ENCODE results near the gene GRID2.

DNA sequence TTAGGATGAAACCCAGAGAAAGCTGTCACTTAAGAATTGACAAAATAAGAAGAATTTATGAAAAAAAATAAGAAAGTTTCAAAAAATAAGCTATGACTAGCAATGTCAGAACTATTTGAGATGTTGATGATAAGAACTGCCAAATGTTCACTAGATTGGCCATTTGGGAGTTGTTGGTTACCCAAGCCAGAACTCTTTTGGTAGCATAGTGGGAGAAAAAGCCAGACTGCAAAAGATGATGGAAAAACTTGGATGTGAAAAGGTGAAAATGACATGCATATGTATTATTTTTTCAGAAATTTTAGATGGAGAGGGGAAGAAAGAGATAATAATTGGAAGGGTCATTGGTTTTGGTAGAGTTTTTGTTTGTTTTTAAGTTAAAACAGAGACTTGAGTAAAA is 1127.6 kb downstream of the GRID2 start:
- TF ChIP-seq POLR2AphosphoS5 (IDR thresholded peaks at IDR 0.05; ENCODE audit: low read depth, low read length): no peak
- no peak for TF ChIP-seq TAF1 (IDR thresholded peaks at IDR 0.05; ENCODE audit: borderline replicate concordance, low read depth, low read length)
- TF ChIP-seq, protein P1, sequence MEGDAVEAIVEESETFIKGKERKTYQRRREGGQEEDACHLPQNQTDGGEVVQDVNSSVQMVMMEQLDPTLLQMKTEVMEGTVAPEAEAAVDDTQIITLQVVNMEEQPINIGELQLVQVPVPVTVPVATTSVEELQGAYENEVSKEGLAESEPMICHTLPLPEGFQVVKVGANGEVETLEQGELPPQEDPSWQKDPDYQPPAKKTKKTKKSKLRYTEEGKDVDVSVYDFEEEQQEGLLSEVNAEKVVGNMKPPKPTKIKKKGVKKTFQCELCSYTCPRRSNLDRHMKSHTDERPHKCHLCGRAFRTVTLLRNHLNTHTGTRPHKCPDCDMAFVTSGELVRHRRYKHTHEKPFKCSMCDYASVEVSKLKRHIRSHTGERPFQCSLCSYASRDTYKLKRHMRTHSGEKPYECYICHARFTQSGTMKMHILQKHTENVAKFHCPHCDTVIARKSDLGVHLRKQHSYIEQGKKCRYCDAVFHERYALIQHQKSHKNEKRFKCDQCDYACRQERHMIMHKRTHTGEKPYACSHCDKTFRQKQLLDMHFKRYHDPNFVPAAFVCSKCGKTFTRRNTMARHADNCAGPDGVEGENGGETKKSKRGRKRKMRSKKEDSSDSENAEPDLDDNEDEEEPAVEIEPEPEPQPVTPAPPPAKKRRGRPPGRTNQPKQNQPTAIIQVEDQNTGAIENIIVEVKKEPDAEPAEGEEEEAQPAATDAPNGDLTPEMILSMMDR (IDR thresholded peaks at IDR 0.05): no peak
- no peak for TF ChIP-seq NFIC (IDR thresholded peaks at IDR 0.05; ENCODE audit: borderline replicate concordance)
- TF ChIP-seq, protein P2, sequence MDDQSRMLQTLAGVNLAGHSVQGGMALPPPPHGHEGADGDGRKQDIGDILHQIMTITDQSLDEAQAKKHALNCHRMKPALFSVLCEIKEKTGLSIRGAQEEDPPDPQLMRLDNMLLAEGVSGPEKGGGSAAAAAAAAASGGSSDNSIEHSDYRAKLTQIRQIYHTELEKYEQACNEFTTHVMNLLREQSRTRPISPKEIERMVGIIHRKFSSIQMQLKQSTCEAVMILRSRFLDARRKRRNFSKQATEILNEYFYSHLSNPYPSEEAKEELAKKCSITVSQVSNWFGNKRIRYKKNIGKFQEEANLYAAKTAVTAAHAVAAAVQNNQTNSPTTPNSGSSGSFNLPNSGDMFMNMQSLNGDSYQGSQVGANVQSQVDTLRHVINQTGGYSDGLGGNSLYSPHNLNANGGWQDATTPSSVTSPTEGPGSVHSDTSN (IDR thresholded peaks at IDR 0.05): no peak
- TF ChIP-seq, protein P3, sequence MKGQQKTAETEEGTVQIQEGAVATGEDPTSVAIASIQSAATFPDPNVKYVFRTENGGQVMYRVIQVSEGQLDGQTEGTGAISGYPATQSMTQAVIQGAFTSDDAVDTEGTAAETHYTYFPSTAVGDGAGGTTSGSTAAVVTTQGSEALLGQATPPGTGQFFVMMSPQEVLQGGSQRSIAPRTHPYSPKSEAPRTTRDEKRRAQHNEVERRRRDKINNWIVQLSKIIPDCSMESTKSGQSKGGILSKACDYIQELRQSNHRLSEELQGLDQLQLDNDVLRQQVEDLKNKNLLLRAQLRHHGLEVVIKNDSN (IDR thresholded peaks at IDR 0.05; ENCODE audit: borderline replicate concordance, low read depth): no peak
- TF ChIP-seq, protein P4, sequence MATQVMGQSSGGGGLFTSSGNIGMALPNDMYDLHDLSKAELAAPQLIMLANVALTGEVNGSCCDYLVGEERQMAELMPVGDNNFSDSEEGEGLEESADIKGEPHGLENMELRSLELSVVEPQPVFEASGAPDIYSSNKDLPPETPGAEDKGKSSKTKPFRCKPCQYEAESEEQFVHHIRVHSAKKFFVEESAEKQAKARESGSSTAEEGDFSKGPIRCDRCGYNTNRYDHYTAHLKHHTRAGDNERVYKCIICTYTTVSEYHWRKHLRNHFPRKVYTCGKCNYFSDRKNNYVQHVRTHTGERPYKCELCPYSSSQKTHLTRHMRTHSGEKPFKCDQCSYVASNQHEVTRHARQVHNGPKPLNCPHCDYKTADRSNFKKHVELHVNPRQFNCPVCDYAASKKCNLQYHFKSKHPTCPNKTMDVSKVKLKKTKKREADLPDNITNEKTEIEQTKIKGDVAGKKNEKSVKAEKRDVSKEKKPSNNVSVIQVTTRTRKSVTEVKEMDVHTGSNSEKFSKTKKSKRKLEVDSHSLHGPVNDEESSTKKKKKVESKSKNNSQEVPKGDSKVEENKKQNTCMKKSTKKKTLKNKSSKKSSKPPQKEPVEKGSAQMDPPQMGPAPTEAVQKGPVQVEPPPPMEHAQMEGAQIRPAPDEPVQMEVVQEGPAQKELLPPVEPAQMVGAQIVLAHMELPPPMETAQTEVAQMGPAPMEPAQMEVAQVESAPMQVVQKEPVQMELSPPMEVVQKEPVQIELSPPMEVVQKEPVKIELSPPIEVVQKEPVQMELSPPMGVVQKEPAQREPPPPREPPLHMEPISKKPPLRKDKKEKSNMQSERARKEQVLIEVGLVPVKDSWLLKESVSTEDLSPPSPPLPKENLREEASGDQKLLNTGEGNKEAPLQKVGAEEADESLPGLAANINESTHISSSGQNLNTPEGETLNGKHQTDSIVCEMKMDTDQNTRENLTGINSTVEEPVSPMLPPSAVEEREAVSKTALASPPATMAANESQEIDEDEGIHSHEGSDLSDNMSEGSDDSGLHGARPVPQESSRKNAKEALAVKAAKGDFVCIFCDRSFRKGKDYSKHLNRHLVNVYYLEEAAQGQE (IDR thresholded peaks at IDR 0.05; ENCODE audit: low read depth, low read length): no peak
- no peak for TF ChIP-seq EZH2phosphoT487 (IDR thresholded peaks at IDR 0.05; ENCODE audit: borderline replicate concordance, low read depth)
- TF ChIP-seq JUND (IDR thresholded peaks at IDR 0.05): no peak
- TF ChIP-seq MEF2A (IDR thresholded peaks at IDR 0.05; ENCODE audit: borderline replicate concordance, low read depth): no peak
- no peak for TF ChIP-seq EP300 (IDR thresholded peaks at IDR 0.05; ENCODE audit: borderline replicate concordance in 1 of 2, low read depth in 1 of 2, low read length in 1 of 2)
- no peak for TF ChIP-seq RAD21 (IDR thresholded peaks at IDR 0.05; ENCODE audit: low read length)
- TF ChIP-seq RFX5 (IDR thresholded peaks at IDR 0.05; ENCODE audit: low read length): no peak
- no peak for TF ChIP-seq FOXM1 (IDR thresholded peaks at IDR 0.05; ENCODE audit: low read depth)

All from SK-N-SH (cell line).